ENCODE results near the gene TAF1B.
"Not testable (repeated sequence)": the region's sequence is repeated elsewhere in the genome, so short reads cannot be mapped to it uniquely, and the experiment has no call there.

TAF1B gene

DNA sequence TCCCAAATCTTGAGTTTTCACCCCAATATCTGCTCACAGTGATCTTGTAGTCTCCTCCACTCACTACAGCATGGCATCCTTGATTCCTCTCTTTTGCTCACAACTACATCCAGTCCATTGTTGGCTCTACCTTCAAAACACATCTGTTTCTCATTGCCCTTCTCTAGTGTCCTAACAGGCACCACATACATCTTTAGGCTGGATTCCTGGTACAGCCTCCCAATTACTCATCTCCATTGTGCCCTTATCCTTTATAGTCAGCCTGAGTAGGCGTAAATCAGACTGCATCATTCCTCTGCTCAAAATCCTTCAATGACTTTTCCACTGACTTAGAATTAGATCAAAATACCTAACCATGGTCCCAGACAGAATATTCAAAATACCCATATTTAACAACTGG is 10.7 kb upstream of the TAF1B start:
- no peak for DNase-seq

DNA sequence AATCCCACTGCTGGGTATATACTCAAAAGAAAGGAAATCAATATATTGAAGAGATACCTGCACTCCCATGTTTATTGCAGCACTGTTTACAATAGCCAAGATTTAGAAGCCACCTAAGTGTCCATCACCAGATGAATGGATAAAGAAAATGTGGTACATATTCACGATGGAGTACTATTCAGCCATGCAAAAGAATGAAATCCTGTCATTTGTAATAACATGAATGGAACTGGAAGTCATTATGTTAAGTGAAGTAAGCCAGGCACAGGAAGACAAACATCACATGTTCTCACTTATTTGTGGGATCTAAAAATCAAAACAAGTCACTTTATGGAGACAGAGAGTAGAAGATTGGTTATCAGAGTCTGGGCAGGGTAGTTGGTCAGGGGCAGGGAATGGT is 8.2 kb upstream of the TAF1B start:
- not testable (repeated sequence) for DNase-seq

DNA sequence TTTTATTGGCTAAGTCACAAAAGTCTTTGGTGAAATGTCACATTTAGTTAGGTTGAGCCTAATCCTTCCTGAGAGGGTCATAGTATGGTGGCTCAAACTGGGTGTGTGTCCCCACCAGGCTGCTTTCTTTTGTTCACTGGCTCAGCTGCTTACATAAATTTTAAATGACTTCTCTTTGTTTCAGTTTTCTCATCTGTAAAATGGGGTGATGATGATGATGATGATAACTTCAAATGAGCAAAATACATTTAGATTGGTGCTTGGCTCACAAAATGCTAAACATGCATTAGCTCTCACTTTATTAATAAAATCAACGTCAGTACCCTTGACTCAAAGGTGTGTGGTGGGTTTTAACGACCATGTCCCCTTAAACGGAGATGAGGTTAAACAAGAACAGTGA is 7.2 kb upstream of the TAF1B start:
- no peak for DNase-seq

- DNase-seq = no peak
These were observed 6.8 kb upstream of the TAF1B start for GRCh38 chr2:9836517-9836916.

GRCh38 chr2:9837451-9837850 is 5.8 kb upstream of the TAF1B start:
- DNase-seq = no peak

- no peak for DNase-seq
These were observed 4.9 kb upstream of the TAF1B start for GRCh38 chr2:9838391-9838790.

GRCh38 chr2:9842487-9843228 is 616 bp upstream of the TAF1B start:
- DNase-seq = no peak

DNA sequence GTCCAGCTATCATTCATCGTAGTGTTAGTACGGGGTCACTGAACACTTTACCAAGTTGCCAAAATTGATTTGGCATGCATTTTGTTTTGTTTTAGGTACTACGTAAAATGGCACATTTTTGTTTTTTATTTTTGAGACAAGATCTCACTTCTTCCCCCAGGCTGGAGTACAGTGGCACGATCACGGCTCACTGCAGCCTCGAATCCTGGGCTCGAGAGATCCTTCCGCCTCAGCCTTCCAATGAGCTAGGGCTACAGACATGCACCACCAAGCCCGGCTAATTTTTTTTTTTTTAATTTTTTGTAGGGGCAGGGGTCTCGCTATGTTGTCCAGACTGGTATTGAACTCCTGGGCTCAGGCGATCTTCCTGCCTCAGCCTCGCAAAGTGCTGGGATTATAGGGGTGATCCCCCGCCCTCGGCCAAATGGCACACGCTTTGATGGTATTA is 786 bp downstream of the TAF1B start:
- peak; percentile 45 for DNase-seq

DNA sequence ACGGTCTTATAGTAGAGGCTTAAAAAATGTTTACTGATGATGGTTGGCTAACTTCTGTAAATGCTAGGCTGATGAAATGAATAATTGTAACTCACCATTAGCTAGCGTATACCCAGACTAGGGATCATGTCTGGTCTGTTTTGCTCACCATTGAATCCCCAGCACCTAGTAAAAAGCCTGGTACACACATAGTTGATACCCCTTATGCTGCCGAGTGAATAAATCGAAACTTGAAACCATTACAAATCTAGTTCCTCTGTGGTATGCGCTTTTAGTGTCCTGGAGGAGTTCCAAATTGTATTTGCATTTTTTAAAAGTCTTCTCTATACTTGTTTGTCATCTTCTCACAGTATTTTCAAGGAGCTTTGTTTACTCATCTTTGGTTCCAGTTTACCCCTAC is 1.3 kb downstream of the TAF1B start:
- no peak for DNase-seq

DNA sequence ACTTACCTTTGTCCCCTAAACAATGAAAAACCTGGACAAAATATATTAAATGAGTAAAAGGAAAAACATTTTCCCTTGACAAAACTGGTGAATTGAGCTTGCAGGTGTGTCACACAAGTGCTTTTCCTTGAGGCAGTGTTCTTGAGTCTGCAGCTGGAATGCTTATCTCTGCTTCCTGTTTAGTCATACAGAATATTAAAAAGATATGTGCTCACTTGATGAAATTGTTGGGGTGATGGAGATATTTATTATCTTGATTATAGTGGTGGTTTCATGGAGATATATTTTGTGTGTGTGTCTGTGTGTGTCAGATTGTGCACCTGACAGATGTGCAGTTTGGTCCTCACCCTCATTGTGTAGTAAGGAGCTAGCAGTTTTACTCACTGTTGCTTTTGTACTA is 3.3 kb downstream of the TAF1B start:
- no peak for DNase-seq

- no peak for DNase-seq
These were observed 3.9 kb downstream of the TAF1B start for GRCh38 chr2:9847140-9847539.

DNA sequence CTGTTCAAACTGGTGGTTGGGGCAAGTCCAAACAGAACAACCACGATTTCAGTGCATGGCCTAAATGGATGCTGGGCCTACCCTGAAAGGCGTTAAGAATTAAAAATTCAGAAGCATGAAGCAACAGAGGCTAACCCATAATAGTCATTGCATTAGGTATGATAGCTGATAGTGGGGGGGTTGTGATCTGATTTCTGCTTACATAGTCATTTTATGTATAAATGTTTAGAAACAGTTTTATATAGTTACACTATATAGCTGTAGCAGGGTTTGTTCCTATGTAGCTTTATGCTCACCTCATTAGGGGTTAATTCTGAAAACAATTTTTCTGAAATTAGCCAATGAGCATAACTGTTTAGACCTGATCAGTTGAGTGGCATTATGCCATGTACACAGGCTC is 9.6 kb downstream of the TAF1B start:
- DNase-seq = no peak

GRCh38 chr2:9857814-9858729 is 14.8 kb downstream of the TAF1B start:
- no peak for DNase-seq

GRCh38 chr2:9858730-9859068 is 15.4 kb downstream of the TAF1B start:
- no peak for DNase-seq

- not testable (repeated sequence) for DNase-seq
These were observed 17.8 kb downstream of the TAF1B start for GRCh38 chr2:9860922-9861580.

GRCh38 chr2:9867881-9868280 is 24.6 kb downstream of the TAF1B start:
- DNase-seq = no peak

- no peak for DNase-seq
These were observed 30.1 kb downstream of the TAF1B start for GRCh38 chr2:9873337-9873736.

DNA sequence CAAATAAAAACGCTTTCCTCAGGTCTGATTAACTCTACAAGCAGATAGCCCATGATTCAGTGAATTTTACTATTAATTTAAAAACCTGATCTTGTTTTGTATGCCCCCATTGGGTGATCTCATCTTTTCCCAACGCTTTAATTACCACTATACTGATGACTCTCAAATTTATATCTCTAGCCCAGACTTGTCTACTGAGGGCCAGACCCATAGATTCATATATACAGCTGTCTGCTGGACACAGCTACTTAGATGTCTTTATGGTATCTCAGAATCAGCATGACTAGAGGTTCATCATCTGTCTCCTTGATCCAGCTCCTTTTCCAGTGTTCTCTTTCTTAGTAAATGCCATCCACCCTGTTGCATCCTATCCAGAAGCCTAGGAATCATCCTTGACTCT is 33.8 kb downstream of the TAF1B start:
- DNase-seq = no peak

- DNase-seq = no peak
These were observed 34.5 kb downstream of the TAF1B start for GRCh38 chr2:9877726-9878125.

GRCh38 chr2:9879455-9880194 is 36.4 kb downstream of the TAF1B start:
- no peak for DNase-seq

- no peak for DNase-seq
These were observed 40.6 kb downstream of the TAF1B start for GRCh38 chr2:9883897-9884296.

DNA sequence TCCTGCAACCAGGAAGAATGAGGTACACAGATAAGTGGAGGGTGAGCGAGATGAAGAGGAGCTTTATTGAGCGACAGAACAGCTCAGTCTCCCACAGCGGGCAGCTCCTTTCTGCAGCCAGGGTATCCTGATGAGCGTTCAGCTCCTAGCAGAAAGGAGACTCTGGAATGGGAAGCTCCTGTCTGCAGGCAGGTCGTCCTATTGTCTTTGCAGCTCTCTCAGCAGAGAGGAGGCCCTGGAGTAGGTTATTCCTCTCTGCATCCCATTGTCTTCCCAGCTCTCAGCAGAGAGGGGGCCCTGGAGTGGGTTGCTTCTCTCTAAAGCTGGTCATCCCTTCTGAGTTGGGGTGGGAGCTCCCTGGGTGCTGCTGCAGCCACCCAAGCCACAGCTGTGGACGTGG is 41.2 kb downstream of the TAF1B start:
- no peak for DNase-seq

Data from NCI-H345 (cell line).